GM12878 (cell line): ENCODE data around the gene RNF130. TPM values are rescaled to one million over a fixed set of nuclear protein-coding genes. Genes with fewer than 3 reads are reported as not detected.

Source experiments
- ATAC-seq: fragments of 200-7000 bp; cut with Tn5 transposase; 3 replicates; pipeline ENCODE4 v1.9.1; 2020; ENCODE audit warnings: mild to moderate bottlenecking, moderate library complexity
- BruUV-seq: library from RNA; stranded (reverse); fragments of 400-500 nt; replicated peaks from 2 replicates; lab custom pipeline; 2021; lab: Mats Ljungman, UMichigan
- CTCF ChIA-PET: fragments of 300-600 bp; sonication (Branson Sonifier 250); formaldehyde crosslinking; extraction: SDS; loops from one replicate; lab custom pipeline; 2021; ENCODE audit warnings: inconsistent platforms; lab: Yijun Ruan, JAX
- POLR2A ChIA-PET: fragments of 350-600 bp; formaldehyde crosslinking; extraction: SDS; loops from one replicate; lab custom pipeline; 2021; ENCODE audit warnings: inconsistent platforms; lab: Charles Lee
- RAD21 ChIA-PET: fragments of 300-600 bp; sonication (Branson Sonifier 250); formaldehyde crosslinking; loops from one replicate; lab custom pipeline; 2023; ENCODE audit warnings: antibody characterized with exemption; ENCODE audit not compliant: unreplicated experiment; lab: Charles Lee
- SMC1A ChIA-PET: fragments of 300-600 bp; sonication (Branson Sonifier 250); formaldehyde crosslinking; loops from one replicate; lab custom pipeline; 2023; ENCODE audit not compliant: unreplicated experiment, uncharacterized antibody; lab: Charles Lee
- DNase-seq: peaks from one replicate; pipeline ENCODE4 v3.0.0-alpha.2; 2011; ENCODE audit warnings: low read depth, low spot score
- FAIRE-seq: peaks from 3 replicates; lab custom pipeline; 2011; peaks lifted over from hg19 to GRCh38; lab: Jason Lieb, UNC
- H2AFZ ChIP-seq: 2 replicates; pipeline ENCODE4 v1.6.0; 2011; ENCODE audit warnings: low read depth, low read length, control low read depth; ENCODE audit not compliant: control insufficient read depth
- H3K27ac ChIP-seq: 2 replicates; pipeline ENCODE4 v1.5.1; 2011; ENCODE audit warnings: control low read depth; ENCODE audit not compliant: control insufficient read depth, insufficient read depth
- H3K27me3 ChIP-seq, 2 experiments: replicated peaks in 1 of 2; 2 replicates each; pipeline versions ENCODE4 v1.6.0 to v1.6.1; 2011; ENCODE audit warnings: low read length in 1 of 2; ENCODE audit not compliant: control insufficient read depth in 2 of 2, insufficient read depth in 2 of 2
- H3K36me3 ChIP-seq, 2 experiments: 2 replicates each; pipeline ENCODE4 v1.5.1; 2011; ENCODE audit warnings: low read length in 1 of 2; ENCODE audit not compliant: control insufficient read depth in 2 of 2, insufficient read depth in 2 of 2
- H3K4me1 ChIP-seq: 2 replicates; pipeline ENCODE4 v1.6.1; 2011; ENCODE audit warnings: mild to moderate bottlenecking, low read length, moderate library complexity, mixed read lengths; ENCODE audit not compliant: control insufficient read depth, insufficient read depth
- H3K4me2 ChIP-seq: 2 replicates; pipeline ENCODE4 v1.6.0; 2011; ENCODE audit warnings: control low read depth; ENCODE audit not compliant: control insufficient read depth, insufficient read depth
- H3K4me3 ChIP-seq: fragments of 200-600 bp; sonication (generic); 2 replicates; pipeline ENCODE4 v1.5.1; 2016
- H3K79me2 ChIP-seq: 2 replicates; pipeline ENCODE4 v1.6.0; 2011; ENCODE audit warnings: low read length; ENCODE audit not compliant: control insufficient read depth, insufficient read depth
- H3K9ac ChIP-seq: 2 replicates; pipeline ENCODE4 v1.8.0; 2011; ENCODE audit warnings: low read length, control low read depth, mixed read lengths; ENCODE audit not compliant: control insufficient read depth, insufficient read depth
- H3K9me3 ChIP-seq: replicated peaks from 3 replicates; pipeline ENCODE4 v1.5.1; 2011; ENCODE audit warnings: mild to moderate bottlenecking, low read length; ENCODE audit not compliant: control insufficient read depth, insufficient read depth
- H4K20me1 ChIP-seq: 2 replicates; pipeline ENCODE4 v1.6.0; 2011; ENCODE audit not compliant: control insufficient read depth, insufficient read depth
- FOXM1 ChIP-seq: IDR thresholded peaks from 2 replicates; pipeline ENCODE4 v1.6.1; 2012; ENCODE audit warnings: low read depth, mild to moderate bottlenecking, inconsistent platforms, low read length, moderate library complexity
- HCFC1 ChIP-seq: fragments of 150-350 bp; IDR thresholded peaks from 2 replicates; pipeline ENCODE4 v1.6.1; 2014; ENCODE audit warnings: low read length
- HSF1 ChIP-seq: fragments of 150-350 bp; IDR thresholded peaks from 2 replicates; pipeline ENCODE4 v1.6.1; 2014; ENCODE audit warnings: mild to moderate bottlenecking, low read depth, low read length
- MLLT1 ChIP-seq: fragments of 450-650 bp; IDR thresholded peaks from 2 replicates; pipeline ENCODE4 v1.6.1; 2016; ENCODE audit warnings: mild to moderate bottlenecking
- MXI1 ChIP-seq: fragments of 150-350 bp; IDR thresholded peaks from 2 replicates; pipeline ENCODE4 v1.6.1; 2011; ENCODE audit warnings: low read depth, mild to moderate bottlenecking, inconsistent platforms, low read length, improper control_type of control experiment
- NR2C1 ChIP-seq: fragments of 450-650 bp; IDR thresholded peaks from 2 replicates; pipeline ENCODE4 v1.6.1; 2017; ENCODE audit warnings: antibody characterized with exemption, mild to moderate bottlenecking, moderate library complexity
- PKNOX1 ChIP-seq: fragments of 450-650 bp; IDR thresholded peaks from 2 replicates; pipeline ENCODE4 v1.6.1; 2016; ENCODE audit warnings: mild to moderate bottlenecking
- REST ChIP-seq: IDR thresholded peaks from 2 replicates; pipeline ENCODE4 v1.6.1; 2012; ENCODE audit warnings: mild to moderate bottlenecking, low read depth, low read length
- SMAD5 ChIP-seq: IDR thresholded peaks from 2 replicates; pipeline ENCODE4 v1.6.1; 2016; ENCODE audit warnings: antibody characterized with exemption, low read depth
- ZNF622 ChIP-seq: fragments of 450-650 bp; IDR thresholded peaks from 2 replicates; pipeline ENCODE4 v1.6.1; 2017; ENCODE audit warnings: mild to moderate bottlenecking, inconsistent platforms
- WGBS: methylation state at CpG from one replicate; pipeline ENCODE4 v1.1.6; 2016; ENCODE audit warnings: low lambda C conversion rate; ENCODE audit not compliant: insufficient replicate concordance, insufficient coverage; ENCODE audit errors: missing lambda C conversion rate; 5-methylcytosine and 5-hydroxymethylcytosine counted together
- in situ Hi-C: fragments of 300-500 bp; cut with MboI; formaldehyde crosslinking; loops from 9 replicates; pipeline ENCODE4 v1.14.3; 2018; ENCODE audit warnings: mixed read lengths
- intact Hi-C: fragments of 100-400 bp; cut with micrococcal nuclease; formaldehyde crosslinking; loops from one replicate; pipeline ENCODE4 v1.14.2; 2022; ENCODE audit not compliant: unreplicated experiment
- polyA plus RNA-seq, 11 experiments: library from polyadenylated mRNA; depleted of rRNA in 4 of 11; unstranded in 6 of 11; stranded (reverse) in 5 of 11; fragments of >200 nt; fragmentation: Nextera tagmentation in 4 of 11; fragmentation: Illumina TruSeq in 1 of 11; extraction: Ambion mirVana in 4 of 11; extraction: Trizol in 1 of 11; gene quantifications; 1 replicate in 1 of 11; 2 replicates in 10 of 11; pipeline versions ENCODE4 v1.2.1 to v1.2.3, GENCODE V29; 2011 to 2016; ENCODE audit warnings: inconsistent platforms in 2 of 11, missing spikeins in 2 of 11, low read depth in 1 of 11
- total RNA-seq, 4 experiments: library from RNA; depleted of rRNA in 3 of 4; stranded (reverse); fragments of >200 nt in 3 of 4; fragmentation: Illumina TruSeq in 1 of 4; extraction: Trizol in 1 of 4; gene quantifications; 2 replicates each; pipeline versions ENCODE4 v1.2.1 to v1.2.3, GENCODE V29; 2013 to 2021

Gene RNF130
- total and polyA plus RNA-seq, 10 of the 15 experiments (the other 5 are each of a cell fraction or from before 2014, with no cell fraction given) = 0.04 to 0.36 (median 0.11) TPM; not detected in 1

GRCh38 chr5:180007582-180007981 lies 64.0 kb downstream of the RNF130 start:
- TF ChIP-seq SMAD5 (no peak), NR2C1 (no peak)
- Histone ChIP-seq H3K79me2 (no peaks in the 10 kb centered on the region), H3K36me3 (no peaks in the 10 kb centered on the region), H3K9me3 (no peaks in the 10 kb centered on the region), H3K4me2 (no peak overlapping the region), H2AFZ (no peak overlapping the region), H3K27ac (no peak overlapping the region), H3K9ac (no peak overlapping the region), H4K20me1 (no peaks in the 10 kb centered on the region), H3K27me3 (no peaks in the 10 kb centered on the region), H3K4me1 (no peaks in the 10 kb centered on the region), H3K4me3 (no peak overlapping the region)
- intact Hi-C loops (no loop called here), in situ Hi-C loops (no loop called here)
- ATAC-seq (no peak), FAIRE-seq (no peak), DNase-seq (no peak)
- BruUV-seq = no TSS peak
- 23% methylated on average over 8 of the region's 8 CpGs for WGBS
- POLR2A ChIA-PET = interaction anchor here (0.7 kb wide), 1 partner anchor 470 kb away, joined by 3 read pairs; no protein-coding TSS in a partner anchor
- CTCF ChIA-PET = no interaction called here
- RAD21 ChIA-PET = no interaction called here
- SMC1A ChIA-PET = interaction anchor here (0.7 kb wide), 1 partner anchor 83 kb away, joined by 3 read pairs; no protein-coding TSS in a partner anchor

- BruUV-seq = no TSS peak
- CTCF ChIA-PET = interaction anchor here (0.7 kb wide), 1 partner anchor 60 kb away, joined by 3 read pairs; no protein-coding TSS in a partner anchor
- no peak overlapping the region for H3K9ac ChIP-seq
- TF ChIP-seq MXI1 (no peak), HCFC1 (no peak), HSF1 (no peak), FOXM1 (no peak), ZNF622 (no peak), PKNOX1 (no peak), REST (no peak), MLLT1 (no peak)
Observed at GRCh38 chr5:180006141-180006540, 65.4 kb downstream of the RNF130 start.

More at GRCh38 chr5:180006141-180006540, 65.4 kb downstream of the RNF130 start:
- DNase-seq (no peak), ATAC-seq (no peak), FAIRE-seq (no peak)
- no peaks in the 10 kb centered on the region for H4K20me1 ChIP-seq
- no peaks in the 10 kb centered on the region for H3K4me1 ChIP-seq
- ChIA-PET RAD21 (no interaction called here), SMC1A (interaction anchor here (0.7 to 1.3 kb wide), 2 partner anchors 35 to 95 kb away, joined by 3 to 4 read pairs; no protein-coding TSS in a partner anchor), POLR2A (no interaction called here)
- H3K79me2 ChIP-seq = no peaks in the 10 kb centered on the region
- in situ Hi-C loops (no loop called here), intact Hi-C loops (no loop called here)
- H3K4me3 ChIP-seq = no peak overlapping the region
- no peaks in the 10 kb centered on the region; a peak in 1 of 4 replicates for H3K27me3 ChIP-seq
- no peak overlapping the region for H3K4me2 ChIP-seq
- no peaks in the 10 kb centered on the region for H3K9me3 ChIP-seq
- no peak overlapping the region for H3K27ac ChIP-seq
- H2AFZ ChIP-seq = no peak overlapping the region
- H3K36me3 ChIP-seq = no peaks in the 10 kb centered on the region
